Measurements from ENCODE around the gene DAB2IP.

GRCh38 chr9:121688146-121688680 lies 36.8 kb downstream of the DAB2IP start:
- TF ChIP-seq POLR2A (IDR thresholded peaks at IDR 0.05) (no peak), EP300 (IDR thresholded peaks at IDR 0.05) (no peak)

Data from upper lobe of left lung (tissue), 4 donors.